HG02798 (cell line): Measurements from ENCODE around the gene BDH1.
"Not testable (repeated sequence)": the region's sequence is repeated elsewhere in the genome, so short reads cannot be mapped to it uniquely, and the experiment has no call there.

Experiments used
- ATAC-seq: cut with Tn5 transposase; IDR thresholded peaks from one replicate; pipeline ENCODE4 v1.9.1; 2021; ENCODE audit warnings: mild to moderate bottlenecking; ENCODE audit not compliant: unreplicated experiment, poor library complexity

BDH1 gene, protein sequence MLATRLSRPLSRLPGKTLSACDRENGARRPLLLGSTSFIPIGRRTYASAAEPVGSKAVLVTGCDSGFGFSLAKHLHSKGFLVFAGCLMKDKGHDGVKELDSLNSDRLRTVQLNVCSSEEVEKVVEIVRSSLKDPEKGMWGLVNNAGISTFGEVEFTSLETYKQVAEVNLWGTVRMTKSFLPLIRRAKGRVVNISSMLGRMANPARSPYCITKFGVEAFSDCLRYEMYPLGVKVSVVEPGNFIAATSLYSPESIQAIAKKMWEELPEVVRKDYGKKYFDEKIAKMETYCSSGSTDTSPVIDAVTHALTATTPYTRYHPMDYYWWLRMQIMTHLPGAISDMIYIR

DNA sequence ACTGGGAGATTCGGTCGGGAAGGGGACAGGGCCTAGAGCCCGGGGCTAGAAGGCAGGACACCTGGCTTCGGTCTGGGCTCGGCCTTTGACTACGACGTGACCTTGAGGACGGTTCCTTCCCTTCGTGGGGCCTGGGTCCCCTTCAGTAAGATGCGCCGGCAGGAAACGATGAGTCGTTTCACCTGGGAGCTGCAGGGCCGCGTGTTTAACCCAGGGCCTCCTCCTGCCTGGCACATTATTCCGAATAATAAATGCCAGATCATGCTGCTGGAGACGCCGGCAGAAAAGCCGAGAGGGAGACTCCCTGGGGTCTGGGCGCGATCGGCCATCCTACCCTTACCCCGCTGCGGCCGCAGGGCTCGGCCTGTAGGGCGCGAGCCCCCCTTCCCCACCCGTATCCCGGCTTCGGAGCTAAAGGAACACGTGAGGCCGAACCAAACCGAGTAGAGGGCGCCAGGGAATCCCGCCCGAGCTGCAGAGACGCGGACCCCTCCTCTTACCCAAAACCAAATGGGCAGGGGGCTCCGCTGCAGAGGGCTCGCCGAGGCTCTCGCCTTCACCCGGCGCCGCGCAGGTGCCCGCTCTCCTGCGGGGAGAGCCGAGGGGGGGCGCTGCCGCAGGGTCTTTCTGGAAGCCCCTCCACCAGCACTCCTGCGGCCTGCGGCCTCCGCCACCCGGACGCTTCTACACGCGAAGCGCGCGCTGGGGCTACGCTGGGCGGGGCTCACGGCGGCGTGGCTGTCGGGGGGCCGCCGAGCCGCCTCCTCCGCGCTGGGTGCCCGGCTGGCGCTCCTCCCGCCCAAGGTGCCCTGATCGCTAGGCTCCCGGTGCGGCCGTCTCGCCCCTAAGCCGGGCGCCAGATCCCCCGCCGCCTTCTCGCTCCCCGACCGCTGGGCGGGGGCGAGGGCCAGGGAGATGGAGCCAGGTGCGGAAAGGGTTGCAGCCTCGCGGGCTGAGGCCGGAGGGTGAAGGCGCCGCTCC lies at the start of gene BDH1:
Gene BDH1 (minus strand): TSS at position 688 of the 981 bp plus-strand sequence. CDS start 9,525 bp downstream, outside the sequence.
- peak; percentile 44 for ATAC-seq

DNA sequence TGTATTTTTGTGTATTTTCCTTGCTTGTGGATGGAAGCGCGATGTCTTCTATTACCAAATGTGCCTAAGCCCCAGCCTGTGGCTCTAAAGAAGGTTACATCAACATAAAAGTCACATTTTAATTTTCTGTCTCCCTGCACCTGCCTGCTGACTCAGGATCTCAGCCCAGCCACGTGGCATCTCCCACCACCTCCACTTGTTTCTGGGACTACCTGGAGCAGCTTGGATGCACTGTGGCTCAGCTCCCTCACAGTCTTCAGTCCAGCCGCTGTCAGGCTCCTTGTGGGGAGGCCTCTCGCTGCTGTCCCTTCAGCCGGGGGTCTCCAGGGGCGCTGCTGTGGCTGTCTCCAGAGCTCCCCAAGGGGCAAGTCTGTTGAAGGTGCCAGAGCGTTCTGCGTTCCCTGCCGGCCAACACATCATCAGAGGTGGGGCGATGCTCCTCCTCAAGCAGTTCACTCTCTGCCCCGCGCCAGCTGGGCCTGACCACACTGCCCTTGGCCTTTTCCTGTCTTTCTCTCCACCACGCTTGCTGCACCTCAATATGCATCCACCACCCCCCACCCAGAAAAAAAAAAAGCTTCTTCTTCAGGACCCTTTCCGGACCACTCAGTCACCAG lies 47.7 kb upstream of the BDH1 start:
- ATAC-seq, result no peak

DNA sequence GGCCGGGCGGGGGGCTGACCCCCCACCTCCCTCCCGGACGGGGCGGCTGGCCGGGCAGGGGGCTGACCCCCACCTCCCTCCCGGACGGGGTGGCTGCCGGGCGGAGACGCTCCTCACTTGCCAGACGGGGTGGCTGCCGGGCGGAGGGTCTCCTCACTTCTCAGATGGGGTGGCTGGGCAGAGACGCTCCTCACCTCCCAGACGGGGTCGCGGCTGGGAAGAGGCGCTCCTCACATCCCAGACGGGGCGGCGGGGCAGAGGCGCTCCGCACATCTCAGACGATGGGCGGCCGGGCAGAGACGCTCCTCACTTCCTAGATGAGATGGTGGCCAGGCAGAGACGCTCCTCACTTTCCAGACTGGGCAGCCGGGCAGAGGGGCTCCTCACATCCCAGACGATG lies 46.6 kb upstream of the BDH1 start:
- not testable (repeated sequence) for ATAC-seq

DNA sequence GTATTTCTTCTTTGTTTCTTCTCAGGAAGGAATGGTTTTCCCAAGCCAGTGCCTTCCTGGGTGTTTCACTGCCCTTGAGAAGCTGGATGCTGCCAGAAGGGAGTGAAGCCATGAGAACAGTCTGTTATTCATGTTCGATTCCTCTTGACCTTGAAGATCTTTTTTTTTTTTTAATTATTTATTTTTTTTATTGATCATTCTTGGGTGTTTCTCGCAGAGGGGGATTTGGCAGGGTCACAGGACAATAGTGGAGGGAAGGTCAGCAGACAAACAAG lies 45.7 kb upstream of the BDH1 start:
- not testable (repeated sequence) for ATAC-seq

DNA sequence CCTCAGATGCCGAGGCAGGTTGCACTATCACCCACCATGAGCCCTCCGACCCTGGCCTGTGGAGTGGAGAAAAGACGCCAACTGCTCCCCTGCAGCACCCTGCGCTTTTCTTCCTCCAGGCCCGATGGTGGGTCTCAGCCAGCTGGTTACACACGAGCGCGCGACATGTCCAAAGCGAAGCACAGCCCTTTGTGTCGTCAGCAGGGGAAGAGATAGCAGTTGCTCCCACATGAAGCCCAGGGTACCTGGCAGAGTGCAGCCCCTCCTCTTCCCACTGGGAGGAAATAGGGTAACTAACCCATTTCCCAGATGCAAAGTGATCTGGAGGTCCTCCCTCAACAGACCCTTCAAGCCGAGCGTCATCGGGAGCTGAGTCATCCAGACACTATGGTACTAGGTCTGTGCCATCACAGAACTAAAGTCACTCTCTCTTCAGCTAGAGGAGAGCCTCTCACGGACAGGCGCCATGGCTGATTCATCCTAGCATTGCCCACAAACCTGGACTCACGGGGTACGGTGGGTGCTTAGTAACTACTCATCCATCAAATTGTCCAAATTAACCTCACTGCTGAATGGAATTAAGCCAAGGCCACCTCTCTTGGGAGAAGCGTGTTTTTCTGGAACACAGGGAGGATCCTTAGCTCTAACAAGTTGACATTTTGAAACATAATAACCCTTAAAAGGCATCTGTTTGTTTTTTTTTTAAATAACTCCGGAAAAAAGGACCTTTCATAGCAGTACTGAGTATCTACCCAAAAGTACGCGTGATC lies 45.2 kb upstream of the BDH1 start:
- ATAC-seq, result no peak

DNA sequence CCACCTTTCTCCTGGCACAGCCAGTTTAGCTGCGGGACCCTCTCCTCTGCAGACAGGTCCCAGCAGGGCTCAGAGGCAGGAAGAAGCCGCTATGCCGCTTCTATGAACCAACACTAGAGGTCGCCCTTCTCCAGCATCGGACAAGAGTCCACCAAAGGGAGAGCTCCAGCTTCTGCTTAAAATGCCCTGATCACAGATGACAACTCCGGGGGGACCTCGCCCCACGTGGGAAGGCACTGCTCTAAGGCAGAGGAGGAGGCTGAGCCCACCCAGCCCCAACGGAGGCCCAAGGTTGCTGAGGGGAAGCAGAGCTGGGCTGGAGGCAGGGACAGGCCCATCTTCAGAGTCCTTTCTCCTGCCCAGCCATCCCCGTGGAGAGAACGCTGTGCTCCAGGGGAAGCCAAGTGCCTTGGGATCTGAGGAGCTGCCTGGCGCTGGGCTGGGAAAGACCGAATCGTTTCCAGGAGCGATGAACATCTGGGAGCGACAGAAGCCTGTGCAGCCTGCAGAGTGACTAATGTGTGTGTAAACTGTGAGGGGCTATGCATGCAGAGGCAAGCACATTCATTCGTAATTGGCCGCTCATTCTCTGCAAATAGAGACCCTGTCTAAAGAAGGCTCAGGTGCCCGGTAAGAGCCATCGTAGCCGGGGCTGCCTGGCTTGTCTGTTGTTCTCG lies 43.5 kb upstream of the BDH1 start:
- ATAC-seq, result peak; percentile 74

DNA sequence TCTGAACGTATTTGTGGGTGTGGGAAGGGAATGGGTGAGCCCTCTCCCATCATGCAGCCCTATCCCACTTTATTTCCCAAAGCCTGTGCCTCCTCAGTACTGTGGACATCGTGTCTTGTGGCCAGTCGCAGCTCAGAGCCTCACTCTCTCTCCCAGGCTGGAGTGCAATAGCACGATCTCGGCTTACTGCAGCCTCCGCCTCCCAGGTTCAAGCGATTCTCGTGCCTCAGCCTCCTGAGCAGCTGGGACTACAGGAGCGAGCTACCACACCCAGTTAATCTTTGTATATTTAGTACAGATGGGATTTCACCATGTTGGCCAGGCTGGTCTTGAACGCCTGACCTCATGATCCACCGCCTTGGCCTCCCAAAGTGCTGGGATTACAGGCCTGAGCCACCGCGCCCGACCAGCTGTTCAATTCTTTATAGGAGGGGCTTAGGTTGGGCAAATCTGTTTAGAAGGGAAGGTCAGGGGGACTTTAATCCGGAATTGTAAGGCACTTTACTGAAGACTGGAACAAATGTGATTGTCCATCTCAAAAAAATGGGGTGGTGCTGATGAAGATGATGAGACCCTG lies 42.7 kb upstream of the BDH1 start:
- ATAC-seq, result no peak

DNA sequence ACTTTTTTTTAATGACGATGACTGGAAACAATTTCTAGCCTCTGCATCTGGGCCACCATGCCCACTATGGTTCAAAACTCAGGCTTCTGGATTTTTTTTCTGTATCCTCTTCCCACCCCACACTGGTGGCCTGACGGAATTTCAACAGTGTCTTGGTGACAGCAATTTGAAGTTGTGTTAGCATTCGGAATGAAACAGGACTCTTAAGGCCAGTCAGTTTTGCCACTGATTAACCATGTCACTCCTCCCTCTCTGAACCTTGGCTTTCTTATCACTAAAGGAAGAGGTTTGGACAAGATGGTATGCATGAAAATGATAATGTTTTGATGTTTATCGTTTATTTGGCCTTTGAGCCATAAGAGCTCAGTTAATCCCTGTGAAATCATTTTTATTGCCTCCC lies 41.6 kb upstream of the BDH1 start:
- ATAC-seq, result no peak

DNA sequence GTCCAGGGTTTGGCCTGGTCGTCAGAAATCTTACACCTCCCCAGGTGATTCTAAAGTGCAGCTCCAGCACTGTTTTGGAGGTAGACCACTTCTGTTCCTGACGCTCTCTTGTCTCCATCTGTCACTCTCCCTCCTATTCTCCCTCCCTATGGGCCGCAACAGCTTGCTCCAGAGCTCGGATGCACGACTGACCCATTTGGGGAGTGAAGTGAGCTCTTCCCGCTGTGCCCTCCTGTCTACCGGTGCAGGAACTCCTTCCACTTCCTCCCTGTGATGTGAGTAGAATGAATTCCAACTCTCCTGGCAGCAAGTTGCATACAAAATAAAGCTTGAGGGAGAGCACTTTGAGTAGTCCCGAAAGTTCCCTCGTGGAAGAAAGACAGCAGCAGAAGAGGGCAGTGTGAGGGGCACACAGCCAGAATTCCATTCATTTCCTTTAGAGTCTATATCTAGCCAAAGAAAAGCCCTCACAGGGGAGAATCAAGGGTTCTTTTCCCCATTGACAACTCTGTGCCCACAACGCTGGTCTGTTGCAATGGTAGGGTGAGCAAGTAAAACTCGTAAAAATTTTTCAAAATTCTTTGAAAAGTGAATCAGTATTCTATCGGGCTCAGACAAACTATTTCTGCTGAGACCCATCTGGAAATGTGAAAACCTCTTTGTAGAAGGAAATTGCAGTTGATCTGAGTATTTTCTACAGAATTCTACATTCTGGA lies 39.9 kb upstream of the BDH1 start:
- no peak for ATAC-seq

DNA sequence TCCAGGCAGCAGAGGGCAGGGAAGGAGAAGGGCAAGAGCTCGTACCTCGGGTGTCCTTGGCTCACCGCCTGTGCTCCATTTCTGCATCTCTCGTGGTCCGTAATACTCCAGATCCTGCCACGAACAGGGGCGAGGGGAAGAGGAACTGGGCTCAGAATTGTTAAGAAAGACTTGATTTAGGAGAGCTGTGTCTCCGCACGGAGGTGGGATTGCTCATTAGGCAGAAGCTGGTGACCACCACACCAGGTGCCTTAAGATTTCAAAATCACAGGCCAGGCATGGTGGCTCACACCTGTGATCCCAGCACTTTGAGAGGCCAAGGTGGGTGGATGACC lies 37.2 kb upstream of the BDH1 start:
- no peak for ATAC-seq

DNA sequence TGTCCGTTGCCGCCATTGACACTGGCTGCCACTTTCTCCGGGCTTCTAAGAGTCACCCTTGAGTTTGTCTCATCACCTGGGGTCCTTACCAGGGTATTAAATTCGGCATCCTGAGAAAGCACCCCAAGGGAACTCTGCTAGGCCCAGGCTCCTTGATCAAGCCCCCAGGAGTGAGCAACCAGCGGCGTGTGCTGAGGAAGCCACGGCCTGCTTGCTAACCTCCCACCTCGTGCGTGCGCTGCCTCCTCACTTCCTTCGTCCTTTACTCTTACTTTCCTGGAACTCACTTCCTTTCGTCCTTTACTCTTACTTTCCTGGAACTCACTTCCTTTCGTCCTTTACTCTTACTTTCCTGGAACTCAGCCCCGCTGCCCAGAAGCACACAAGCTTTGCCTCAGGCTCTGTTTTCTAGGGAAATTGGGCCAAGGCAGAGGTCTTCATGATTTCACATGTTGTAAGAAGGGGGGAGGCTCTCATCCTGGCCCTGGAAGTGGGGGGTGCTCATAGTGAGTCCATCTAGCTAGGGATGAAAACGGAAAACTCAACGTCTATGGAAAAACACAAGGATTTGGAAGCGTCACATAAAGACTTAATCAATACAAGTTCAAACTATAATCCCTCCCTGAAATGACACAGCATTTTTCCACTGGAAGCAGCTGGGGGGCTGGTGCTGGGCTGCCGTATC lies 36.7 kb upstream of the BDH1 start:
- ATAC-seq, result no peak

DNA sequence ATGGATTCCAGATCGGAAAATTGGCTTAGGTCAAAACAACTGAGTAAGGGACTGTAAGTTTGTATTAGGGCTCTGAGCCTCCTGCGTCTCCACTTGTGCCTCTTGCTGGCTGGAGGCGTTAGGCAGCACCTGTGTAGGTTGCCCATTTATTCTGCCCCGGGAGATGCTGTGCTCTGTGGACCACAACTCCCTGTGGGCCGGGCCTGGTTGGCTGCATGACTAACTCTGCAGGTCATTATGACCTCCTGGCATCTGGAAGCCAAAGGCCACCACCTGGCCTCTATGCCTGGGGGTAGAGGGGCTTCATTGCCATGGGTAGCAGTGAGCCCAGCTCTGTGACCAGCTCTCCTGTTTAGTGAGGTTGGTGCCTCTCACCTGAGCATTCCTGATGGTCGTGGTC lies 36.0 kb upstream of the BDH1 start:
- no peak for ATAC-seq

DNA sequence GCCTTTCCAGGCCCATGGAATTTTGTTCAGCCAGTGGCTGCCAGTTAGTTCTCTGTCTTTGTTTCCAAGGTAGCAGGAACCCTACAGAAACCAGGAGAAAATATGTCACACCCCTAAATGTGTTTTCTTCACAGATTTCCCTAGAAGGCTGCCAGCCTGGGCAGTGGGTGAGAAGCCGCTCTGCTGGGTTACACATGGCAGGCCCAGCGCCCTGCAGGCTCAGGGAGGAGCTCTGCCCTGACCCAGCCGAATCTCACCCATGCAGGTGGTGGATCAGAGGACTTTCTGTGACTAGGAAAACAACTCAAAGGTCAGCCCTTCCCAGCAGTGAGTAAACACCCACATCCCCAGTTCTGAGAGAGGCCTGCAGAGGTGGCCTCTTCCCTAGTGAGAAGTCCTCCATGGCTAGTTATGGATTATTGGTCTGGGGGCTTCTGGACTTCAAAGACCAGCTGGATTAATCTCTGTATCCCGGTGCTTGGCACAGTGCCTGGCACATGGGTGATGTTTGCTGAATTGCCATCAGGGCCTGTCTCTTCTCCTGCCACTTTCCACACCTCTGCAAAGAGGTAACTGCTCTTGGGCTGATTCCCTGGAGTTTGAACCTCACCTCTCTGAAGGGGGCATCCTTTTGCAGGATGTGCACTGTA lies 34.7 kb upstream of the BDH1 start:
- ATAC-seq, result no peak

DNA sequence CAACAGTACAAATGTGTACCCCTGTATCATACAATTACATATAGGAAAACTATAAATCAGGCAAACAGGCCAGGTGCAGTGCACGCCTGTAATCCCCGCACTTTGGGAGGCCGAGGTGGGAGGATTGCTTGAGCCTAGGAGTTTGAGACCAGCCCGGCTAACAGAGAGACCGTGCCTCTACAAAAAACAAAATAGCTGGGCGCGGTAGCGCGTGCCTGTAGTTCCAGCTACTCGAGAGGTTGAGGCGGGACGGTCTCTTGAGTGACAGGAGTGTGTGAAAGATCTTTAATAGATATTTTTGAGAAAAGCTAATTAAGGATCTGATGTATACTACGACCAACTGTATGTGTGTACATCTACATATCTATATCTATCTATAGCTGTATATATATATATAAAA lies 33.8 kb upstream of the BDH1 start:
- ATAC-seq, result no peak

DNA sequence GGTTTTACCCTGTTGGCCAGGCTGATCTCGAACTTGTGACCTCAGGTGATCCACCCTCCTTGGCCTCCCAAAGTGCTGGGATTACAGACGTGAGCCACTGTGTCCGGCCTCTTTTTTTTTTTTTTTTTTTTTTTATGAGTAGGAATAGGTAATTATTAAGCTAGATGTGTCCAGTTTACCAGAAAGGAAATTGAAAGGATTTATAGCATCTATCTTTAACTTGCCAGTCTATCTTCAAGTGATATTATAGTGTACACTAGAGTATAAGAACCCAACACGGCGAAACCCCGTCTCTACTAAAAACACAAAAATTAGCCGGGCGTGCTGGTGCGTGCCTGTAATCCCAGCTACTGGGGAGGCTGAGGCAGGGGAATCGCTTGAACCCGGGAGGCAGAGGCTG lies 31.0 kb upstream of the BDH1 start:
- ATAC-seq, result not testable (repeated sequence)

DNA sequence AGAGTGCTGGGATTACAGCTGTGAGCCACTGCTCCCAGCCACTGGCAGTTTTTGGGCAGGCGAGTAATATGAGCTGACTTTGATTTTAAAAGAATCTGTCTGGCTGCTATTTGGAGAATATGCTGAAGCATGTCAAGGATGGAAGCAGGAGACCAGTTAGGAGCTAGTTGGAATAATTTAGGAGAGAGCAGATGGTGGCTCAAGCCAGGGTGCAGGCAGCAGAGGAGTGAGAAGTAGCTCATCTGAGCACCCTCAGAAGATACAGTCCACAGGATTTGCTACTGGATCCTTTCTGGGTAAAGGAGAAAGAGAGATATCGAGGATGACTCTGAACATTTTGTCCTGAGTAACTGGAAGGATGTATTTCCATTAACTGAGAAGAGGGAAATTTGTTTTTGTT lies 30.4 kb upstream of the BDH1 start:
- no peak for ATAC-seq

DNA sequence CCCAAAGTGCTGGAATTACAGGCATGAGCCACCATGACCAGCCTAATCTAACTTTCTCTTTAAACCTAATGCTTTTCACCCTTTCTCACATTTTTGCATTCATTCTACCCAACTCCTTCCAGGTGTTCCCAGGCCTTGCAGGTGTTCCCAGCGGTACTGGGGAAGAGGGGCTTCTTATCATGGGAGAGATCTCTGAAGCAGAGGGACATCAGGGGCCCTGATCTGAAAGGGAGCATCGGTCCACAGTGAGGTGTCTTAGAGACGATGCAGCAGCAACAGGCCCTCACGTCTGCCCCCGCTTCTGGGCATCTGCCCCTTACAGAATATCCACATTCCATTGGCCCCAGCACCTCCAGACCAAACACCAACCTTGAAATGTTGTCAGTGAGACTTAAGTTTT lies 29.0 kb upstream of the BDH1 start:
- no peak for ATAC-seq

DNA sequence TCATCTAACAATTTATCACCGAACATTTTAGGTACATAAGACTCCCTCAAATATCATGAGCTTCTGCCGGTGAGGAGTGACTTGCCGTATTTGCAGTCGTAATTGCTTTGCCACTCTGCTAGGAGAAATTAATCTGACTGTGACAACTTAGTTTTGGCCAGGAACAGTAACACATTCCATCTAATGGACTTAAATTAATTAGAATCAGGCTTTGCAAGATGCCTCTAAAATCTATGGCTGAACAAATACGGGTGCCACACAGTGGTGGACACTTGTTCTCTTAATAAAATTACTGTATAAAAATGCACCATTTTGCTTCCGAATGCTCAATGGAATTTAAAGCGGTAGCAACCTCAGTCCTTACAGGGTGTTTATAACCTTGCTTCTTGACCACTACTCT lies 27.6 kb upstream of the BDH1 start:
- ATAC-seq, result no peak
